B cell (primary cell): ENCODE measurements around the gene ERCC1.

Experiments
- EZH2 ChIP-seq: IDR thresholded peaks from 2 replicates; pipeline ENCODE4 v1.6.1; 2012; ENCODE audit warnings: borderline replicate concordance, low read depth, mild to moderate bottlenecking, moderate library complexity, low read length; ENCODE audit not compliant: insufficient read depth, poor library complexity, severe bottlenecking
- TF ChIP-seq, protein P1 (sequence below): fragments of 200-600 bp; IDR thresholded peaks from one replicate; pipeline ENCODE4 v1.8.0; 2022; ENCODE audit warnings: antibody characterized with exemption, mild to moderate bottlenecking

DNA sequence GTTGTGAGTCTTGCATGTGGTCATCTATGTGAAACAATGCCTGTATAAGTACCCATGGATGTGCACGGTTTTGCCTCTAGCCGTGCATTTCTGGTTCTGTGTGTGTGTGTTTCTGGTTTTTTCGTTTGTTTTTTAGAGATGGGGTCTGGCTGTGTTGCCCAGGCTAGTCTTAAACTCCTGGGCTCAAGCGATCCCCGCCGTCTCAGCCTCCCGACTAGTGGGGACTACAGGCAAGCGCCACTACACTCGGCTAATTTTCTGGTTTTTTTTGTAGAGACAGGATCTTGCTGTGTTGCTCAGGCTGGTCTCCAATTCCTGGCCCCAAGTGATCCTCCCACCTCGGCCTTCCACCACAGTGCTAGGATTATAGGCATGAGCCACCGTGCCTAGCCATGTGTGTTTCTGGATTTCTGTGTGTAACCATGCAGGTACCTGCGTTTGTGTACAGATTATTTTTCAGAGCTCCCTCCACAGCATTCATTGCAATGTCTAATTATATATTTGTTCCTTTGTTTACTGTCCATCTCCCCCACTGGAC, 28.2 kb upstream of the ERCC1 start:
- TF ChIP-seq, protein P1, sequence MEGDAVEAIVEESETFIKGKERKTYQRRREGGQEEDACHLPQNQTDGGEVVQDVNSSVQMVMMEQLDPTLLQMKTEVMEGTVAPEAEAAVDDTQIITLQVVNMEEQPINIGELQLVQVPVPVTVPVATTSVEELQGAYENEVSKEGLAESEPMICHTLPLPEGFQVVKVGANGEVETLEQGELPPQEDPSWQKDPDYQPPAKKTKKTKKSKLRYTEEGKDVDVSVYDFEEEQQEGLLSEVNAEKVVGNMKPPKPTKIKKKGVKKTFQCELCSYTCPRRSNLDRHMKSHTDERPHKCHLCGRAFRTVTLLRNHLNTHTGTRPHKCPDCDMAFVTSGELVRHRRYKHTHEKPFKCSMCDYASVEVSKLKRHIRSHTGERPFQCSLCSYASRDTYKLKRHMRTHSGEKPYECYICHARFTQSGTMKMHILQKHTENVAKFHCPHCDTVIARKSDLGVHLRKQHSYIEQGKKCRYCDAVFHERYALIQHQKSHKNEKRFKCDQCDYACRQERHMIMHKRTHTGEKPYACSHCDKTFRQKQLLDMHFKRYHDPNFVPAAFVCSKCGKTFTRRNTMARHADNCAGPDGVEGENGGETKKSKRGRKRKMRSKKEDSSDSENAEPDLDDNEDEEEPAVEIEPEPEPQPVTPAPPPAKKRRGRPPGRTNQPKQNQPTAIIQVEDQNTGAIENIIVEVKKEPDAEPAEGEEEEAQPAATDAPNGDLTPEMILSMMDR: no peak
- TF ChIP-seq EZH2: no peak
